ENCODE measurements around the gene RHOXF2B.
"Not testable (repeated sequence)": the region's sequence is repeated elsewhere in the genome, so short reads cannot be mapped to it uniquely, and the experiment has no call there.

Gene RHOXF2B

DNA sequence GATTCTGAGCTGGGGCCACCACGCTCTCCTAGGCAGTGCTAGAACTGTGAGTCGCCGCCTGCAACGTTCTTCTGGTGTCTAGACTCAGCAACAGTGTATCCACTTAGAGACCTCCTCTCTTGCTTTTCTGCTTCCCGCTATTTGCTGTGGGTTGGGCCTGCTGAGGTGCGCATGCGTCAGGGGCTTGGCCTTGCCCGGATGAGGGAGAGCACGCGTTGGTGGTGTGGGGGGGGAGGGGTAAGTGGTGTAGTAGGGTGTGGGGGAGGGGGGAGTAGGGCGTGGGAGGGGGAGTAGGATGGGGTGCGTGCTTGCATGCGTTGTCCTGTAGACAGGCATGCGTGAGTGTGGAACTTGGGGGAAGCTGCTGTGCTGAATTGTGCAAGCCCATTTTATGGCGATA is at the start of gene RHOXF2B:
Gene RHOXF2B (minus strand): TSS at position 101 of the 400 bp plus-strand sequence. CDS start 138 bp downstream, outside the sequence.
- DNase-seq (ENCODE audit: low read depth in 2 of 2) = not testable (repeated sequence)

DNA sequence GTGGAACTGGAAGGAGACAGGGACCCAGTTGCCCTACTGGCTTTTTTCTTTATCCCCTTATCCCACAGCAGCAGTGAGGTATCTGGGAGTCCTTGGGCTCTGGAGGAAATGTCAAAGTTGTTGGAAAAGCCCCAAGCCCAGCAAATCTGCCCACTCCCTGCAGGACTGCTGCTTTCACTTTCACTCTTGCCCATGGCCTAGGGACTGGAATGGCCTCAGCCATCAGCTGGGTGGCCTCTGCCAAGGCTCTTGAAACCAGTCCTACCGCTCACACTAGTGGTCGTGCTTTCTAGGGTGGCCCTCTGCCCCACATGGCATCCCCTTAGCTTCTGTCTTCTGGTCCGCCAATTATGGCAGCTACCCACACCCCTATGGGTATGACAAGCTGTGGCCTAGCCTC is 48.0 kb upstream of the RHOXF2B start:
- DNase-seq (ENCODE audit: low read depth in 2 of 2) = no peak

DNA sequence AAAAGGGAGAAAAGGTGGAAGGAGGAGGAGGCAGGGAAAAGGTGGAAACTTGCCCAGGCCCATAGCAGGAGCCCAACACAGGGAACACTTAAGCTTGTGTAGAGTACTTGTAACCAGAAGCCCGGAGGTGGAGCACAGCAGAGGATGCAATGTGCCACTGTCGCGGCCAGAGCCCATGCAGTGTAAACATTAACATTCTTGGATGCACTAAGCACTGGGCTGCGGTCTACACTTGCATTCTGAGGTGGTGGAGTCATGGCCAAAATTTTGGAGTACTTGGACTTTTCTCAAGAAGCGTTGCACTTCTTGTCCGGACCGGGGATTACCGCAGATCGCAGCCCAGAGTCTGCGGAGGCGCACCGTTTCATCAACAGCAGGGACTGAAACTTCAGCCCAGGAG is 42.7 kb upstream of the RHOXF2B start:
- DNase-seq (ENCODE audit: low read depth in 2 of 2) = no peak

DNA sequence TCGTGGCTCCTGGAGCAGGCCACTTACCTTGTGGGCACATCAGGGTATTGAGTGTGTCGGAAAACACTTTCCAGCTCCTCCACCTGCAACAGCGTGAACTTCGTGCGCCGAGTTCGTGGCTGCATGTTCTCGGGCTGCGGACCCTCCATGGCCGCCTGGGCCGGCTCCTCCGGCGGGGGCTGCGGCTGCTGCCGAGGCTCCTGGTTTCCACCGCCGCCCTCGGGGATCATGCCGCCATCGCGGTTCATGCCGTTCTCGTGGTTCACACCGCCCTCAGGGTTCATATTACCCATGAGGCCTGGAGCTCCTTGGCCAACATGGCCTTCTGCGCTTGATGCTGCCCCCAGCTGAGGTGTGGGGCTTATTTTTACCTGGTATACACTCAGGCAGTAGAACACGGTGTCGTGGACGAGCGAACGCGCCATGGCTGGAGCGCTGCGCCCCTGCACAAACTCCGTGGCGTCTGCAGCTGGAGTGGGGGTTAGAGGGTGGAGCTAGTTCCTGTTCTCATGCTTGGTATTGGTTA is 38.0 kb upstream of the RHOXF2B start, which contains the start of gene RHOXF1:
Gene RHOXF1 (minus strand): TSS at position 476 of the 526 bp plus-strand sequence. CDS start 51 bp downstream, at position 425.
- no peak for DNase-seq (ENCODE audit: low read depth in 2 of 2)

DNA sequence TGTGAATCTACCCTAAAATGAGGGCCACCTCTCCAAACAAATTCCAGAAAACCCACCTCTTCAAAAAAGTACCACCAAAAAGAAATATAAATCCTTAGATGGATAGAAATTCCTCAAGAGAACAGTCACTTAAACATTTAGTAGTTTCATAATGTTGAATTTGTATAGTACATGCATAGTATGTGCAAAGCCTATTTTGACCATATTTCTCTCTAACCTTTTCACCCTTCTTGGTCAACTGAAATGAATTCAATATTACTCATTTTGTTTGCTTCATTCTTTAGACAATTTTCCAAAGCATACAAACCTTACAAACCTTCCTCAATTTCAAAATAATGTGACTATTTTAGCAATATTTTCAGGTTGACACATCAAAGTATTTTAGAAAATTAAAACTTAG is 34.1 kb upstream of the RHOXF2B start:
- no peak for DNase-seq (ENCODE audit: low read depth in 2 of 2)

DNA sequence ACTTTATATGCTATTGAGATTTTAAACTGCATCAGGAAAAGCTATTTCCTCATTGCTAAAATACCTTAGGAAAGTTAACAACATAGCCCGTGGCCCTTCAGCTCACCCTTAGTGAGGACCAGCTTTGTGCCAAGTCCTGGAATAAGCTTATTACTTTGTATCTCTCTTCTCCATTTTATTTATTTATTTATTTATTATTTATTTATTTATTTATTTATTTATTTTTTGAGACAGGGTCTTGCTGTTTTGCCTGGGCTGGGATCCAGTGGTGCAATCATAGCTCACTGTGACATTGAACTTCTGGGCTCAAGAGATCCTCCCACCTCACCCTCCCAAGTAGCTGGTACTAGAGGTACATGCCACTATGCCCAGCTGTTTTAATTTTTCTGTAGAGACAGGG is 31.9 kb upstream of the RHOXF2B start:
- DNase-seq (ENCODE audit: low read depth in 2 of 2) = no peak

DNA sequence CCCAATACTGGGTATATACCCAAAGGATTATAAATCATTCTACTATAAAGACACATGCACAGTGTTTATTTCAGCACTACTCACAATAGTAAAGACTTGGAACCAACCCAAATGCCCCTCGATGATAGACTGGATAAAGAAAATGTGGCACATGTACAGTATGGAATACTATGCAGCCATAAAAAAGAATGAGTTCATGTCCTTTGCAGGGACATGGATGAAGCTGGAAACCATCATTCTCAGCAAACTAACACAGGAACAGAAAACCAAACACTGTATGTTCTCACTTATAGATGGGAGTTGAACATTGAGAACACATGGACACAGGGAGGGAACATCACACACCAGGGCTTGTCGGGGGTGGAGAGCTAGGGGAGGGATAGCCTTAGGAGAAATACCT is 27.2 kb upstream of the RHOXF2B start:
- not testable (repeated sequence) for DNase-seq (ENCODE audit: low read depth in 2 of 2)

GRCh38 chrX:120101057-120101456 is 23.6 kb upstream of the RHOXF2B start:
- not testable (repeated sequence) for DNase-seq (ENCODE audit: low read depth in 2 of 2)

- DNase-seq (ENCODE audit: low read depth in 2 of 2) = no peak
Observed at GRCh38 chrX:120090208-120090607, 12.7 kb upstream of the RHOXF2B start.

- DNase-seq (ENCODE audit: low read depth in 2 of 2) = no peak
Observed at GRCh38 chrX:120087289-120088017, 10.0 kb upstream of the RHOXF2B start.

DNA sequence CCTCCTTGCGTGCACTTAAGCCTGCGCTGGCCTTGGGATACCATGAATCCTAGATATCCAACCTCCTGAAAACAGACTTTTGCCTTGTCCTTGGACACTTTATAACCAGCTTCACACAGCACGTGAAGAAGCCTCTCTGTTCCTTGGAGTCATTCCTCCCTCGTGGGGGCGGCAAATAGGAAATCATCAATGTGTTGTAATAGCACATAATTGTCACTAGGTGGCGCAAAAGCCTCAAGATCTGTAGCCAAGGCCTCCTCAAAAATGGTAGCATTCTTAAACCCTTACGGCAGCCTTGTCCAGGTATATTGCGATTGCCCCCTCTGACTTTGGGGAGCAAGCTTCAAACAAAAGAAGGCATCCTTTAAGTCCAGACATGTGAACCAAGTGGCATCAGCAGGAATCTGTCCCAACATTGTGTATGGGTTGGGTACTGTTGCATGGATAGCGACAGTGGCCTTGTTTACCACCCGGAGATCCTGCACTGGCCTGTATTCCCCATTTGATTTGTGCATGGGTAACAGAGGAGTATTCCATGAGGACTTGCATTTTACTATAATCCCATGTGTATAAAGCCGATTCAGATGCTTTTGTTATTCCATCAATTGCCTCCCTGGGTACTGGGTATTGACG is 8.2 kb upstream of the RHOXF2B start:
- not testable (repeated sequence) for DNase-seq (ENCODE audit: low read depth in 2 of 2)

GRCh38 chrX:120066169-120066568 is 11.3 kb downstream of the RHOXF2B start:
- not testable (repeated sequence) for DNase-seq (ENCODE audit: low read depth in 2 of 2)

DNA sequence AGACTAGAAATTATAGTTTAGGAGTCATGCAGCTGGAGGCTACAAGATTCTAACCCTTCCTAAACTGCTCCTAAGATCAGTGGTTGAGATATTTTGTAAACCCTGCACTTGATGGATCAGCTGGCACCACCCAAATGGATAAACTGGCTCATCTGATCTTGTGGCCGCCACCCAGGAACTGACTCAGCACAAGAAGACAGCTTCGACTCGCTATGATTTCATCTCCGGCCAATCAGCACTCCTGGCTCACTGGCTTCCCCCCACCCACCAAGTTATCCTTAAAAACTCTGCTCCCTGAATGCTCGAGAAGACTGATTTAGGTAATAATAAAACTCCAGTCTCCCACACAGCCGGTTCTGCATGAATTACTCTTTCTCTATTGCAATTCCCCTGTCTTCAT is 34.8 kb downstream of the RHOXF2B start:
- not testable (repeated sequence) for DNase-seq (ENCODE audit: low read depth in 2 of 2)

DNA sequence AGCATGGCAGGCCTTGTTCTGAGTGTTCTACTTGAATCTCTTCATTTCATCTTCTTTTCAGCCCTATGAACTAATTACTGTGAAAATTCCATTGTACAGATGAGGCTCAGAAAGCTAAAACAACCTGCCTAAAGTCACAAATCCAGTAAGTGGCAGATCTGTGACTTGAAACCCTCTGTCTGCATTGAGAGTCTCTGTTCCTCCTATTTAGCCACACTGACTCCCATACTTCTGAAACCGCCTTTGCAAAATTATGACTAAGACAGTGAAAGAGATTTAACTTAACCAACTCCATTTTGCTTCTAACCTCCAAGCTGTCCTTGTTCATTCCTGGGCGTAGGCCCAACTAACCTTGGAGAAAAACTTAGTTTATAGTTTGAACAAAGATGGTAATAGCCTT is 35.2 kb downstream of the RHOXF2B start:
- DNase-seq (ENCODE audit: low read depth in 2 of 2) = not testable (repeated sequence)

DNA sequence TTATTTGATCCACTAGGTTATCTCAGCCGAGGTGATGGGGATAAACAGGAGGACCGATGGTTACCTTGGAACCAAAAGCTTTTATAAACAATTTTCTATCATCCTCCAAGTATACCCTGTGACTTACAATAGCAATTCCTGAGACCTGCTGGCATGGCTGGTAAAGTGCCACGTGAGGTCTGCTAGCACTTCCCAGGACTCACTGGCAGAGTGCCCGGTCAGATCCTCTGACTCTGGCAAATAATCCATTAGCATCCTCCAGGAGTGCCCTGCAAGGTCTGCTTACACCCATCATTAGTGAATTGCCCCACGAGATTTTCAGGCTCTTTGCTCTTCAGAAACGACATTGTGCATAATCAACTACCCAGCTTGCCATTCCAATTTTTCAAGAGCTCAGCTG is 37.3 kb downstream of the RHOXF2B start:
- not testable (repeated sequence) for DNase-seq (ENCODE audit: low read depth in 2 of 2)

DNA sequence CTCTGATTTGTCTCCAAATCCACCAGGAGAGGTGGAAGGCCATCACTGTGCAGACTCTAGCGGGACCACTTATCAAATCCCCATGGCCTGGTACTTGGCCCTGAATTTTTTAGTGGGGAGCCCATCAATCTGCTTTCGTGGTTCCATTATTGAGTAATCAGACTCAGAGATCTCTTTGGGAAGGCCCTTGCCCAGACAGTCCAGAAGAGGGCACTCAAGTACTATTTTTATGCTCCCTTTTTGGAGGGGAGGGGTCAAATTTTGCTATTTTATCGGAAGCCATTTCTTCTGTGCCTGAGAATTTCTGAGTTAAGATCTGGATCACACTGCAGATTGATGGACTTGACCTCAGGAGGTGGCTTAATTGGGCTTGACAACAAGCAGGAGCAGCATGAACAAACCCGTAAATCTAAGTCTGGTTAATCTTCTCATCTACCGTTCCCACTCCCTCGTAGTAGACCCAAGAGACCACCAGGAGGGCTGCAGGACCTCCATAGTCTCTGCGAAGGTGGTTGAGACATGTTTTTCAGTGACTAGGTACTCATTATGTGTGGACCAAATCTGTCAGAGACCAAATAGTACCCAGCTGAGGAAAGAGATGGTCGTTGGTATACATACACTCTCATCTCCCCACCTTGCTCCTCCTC is 38.3 kb downstream of the RHOXF2B start:
- DNase-seq (ENCODE audit: low read depth in 2 of 2) = not testable (repeated sequence)

DNA sequence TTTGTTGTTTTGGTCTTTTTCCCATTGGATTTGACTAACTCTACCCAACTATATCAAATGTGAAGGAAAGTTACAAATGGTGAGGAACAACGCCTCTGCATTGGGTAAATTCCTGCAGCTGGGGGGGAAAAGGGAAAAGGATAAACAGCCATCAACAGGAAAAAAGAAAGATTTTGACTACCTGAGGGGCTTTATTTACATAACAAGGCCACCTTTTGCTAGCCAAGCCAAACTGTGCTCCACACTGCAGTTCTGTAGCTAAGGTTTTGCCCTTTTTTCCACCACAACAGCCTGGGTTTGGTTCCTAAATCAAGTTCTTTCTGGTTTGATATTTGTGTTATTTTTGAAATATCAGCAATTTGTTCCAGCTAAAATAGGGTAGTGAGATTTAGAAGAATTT is 40.8 kb downstream of the RHOXF2B start:
- DNase-seq (ENCODE audit: low read depth in 2 of 2) = no peak

GRCh38 chrX:120035522-120036309 is 41.8 kb downstream of the RHOXF2B start:
- DNase-seq (ENCODE audit: low read depth in 2 of 2) = not testable (repeated sequence)

- no peak for DNase-seq (ENCODE audit: low read depth in 2 of 2)
Observed at GRCh38 chrX:120029354-120029753, 48.1 kb downstream of the RHOXF2B start.

DNA sequence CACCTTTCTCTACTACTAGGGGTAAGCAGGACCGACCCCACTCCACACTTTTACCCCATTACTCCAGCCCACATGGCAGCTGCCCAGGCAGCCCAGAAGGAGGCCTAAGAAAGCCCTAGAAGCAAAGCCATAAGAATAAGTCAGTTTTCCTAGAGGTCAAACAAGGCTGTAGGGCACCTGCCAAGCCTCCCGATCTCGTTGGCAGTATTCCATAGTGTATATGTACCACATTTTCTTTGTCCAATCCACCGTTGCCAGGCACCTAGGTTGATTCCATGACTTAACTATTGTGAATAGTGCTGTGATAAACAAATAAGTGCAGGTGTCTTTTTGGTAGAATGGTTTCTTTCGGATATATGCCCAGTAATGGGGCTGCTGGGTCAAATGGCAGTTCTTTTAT is 54.2 kb downstream of the RHOXF2B start:
- DNase-seq (ENCODE audit: low read depth in 2 of 2) = no peak

GRCh38 chrX:120022763-120023162 is 54.7 kb downstream of the RHOXF2B start:
- DNase-seq (ENCODE audit: low read depth in 2 of 2) = no peak

Data from stimulated activated CD8-positive, alpha-beta memory T cell treated with anti-CD3 and anti-CD28 coated beads, Interleukin-7, amount 100 ng/mL, for 4 hours (primary cell).